ENCODE results near the gene UBFD1.
"Not testable (repeated sequence)": the region's sequence is repeated elsewhere in the genome, so short reads cannot be mapped to it uniquely, and the experiment has no call there.

The UBFD1 gene

DNA sequence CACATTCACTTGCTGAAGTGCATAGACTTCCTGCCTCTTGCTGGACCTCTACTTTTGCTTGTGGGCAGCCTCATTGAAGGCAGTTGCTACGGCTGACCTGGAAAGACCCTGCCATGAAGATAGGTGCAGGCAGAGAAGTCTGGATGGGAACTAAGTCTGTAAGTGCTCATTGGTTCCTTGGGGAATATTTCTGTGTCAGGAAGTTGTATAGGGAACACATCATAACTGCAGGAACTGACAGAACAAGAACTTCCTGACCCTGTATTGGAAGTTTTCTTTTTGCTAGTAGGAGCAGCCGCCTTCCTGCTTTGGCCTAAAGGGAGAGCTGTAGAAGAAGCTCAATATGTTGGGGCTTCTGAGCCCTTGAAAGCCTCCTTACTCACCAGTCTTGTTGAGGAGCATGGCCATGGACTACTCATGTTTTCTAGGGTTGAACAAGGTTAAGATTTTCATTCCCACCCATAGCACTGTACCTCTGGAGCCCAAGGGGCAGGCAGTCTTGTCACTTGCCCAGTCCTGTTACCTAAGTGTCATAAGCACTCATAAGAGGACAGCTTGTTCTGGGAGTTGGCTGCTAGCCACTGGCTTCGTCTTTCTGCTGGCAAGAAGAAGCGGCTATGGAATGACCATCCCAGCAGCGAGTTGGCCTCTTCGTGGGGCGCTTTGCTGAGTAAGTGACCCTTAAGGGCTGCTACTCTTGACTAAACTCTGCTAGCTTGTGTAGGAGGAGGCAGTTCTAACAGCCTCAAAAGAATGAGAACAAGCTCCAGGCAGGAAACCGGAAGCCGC is 7.2 kb downstream of the UBFD1 start:
- in situ Hi-C loops (cut with MboI; ENCODE audit: low sequenced_read_pairs): no loop called here

DNA sequence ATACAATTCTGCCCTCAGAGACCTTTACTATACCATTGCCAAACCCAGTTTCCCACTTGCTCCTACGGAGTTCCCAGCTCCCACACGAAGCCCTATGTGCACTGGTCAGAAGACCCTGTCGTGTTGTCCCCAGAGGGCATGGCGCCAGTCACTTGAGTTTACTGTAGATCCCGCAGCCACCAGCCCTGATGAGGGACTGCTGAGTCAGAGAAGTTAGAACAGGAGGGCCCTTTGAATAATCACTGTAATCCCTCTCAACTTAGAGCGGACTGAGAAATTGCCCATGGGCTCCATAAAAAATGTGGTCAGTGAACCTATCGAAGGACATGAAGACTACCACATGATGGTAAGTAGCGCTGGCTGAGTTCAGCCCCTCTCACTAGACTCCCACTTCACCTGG is 9.2 kb downstream of the UBFD1 start:
- in situ Hi-C loops (cut with MboI; ENCODE audit: low sequenced_read_pairs): no loop called here

DNA sequence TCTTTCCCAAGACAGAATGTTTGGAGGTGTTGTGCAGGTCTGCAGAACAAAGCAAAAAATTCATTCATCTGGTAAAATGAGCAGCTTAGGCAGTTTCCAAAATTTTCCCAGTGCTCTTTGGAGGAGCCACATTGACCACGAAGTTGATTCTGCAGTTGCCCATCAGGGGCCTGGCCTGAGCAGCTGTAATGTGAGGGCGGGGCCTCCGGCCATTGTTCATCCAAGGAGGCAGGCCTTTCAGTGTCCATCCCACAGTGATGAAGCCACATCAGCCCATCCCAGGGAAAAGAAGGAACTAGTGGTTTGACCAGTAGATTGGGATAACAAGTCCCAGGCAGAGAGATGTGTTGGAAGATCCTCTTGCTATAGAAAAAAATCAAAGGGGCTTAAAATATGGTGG is 10.1 kb downstream of the UBFD1 start:
- in situ Hi-C loops (cut with MboI; ENCODE audit: low sequenced_read_pairs): no loop called here

DNA sequence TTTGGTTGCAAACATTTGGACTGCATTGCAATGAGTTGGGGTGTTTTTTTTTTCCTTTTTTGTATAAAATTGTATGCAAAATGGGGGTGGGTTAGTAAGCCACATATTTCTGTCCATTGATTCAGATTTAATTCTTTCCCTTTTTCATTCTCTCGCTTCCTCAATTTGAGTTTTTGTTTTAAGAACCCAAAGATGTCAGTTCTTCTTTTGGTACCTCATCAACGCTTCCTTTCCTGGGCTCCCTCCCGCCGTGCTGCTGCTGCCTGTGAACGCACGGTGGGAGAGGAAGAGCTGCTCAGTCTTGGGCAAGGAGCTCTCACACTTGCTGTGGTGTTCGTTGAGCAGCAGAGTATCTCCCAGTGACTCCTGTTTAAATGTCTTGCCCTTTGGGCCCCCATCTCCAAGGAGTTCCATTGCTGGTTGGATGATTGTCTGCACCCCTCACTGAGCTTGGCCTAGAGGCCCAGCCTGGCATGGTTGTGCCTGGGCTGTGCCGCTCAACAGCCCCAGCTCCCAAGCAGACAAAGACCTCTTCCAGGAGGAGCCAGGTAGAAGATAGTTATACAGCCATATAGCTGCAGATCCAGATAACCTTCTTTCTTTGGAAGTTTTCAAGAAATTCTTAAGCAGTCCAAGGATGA is 13.6 kb downstream of the UBFD1 start:
- in situ Hi-C loops (cut with MboI; ENCODE audit: low sequenced_read_pairs): no loop called here

DNA sequence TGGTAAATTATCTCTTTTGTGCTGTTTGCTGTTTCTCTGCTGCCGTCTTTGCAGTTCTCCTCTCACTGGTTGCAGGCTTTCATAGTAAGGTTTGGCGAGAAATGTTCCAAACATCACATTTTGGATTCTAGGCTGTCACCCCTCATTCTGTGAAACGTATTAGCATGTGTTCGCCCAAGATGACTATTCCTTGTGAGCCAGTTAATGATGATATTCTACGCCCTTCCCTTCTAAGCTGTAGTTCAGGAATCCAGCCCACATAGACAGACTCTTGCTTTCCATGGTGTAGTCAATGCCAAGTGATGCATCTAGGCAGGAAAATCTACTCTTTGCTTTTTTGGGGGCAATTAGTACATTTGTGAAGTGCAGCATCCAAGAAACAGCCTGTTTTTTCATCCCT is 14.4 kb downstream of the UBFD1 start:
- in situ Hi-C loops (cut with MboI; ENCODE audit: low sequenced_read_pairs): no loop called here

DNA sequence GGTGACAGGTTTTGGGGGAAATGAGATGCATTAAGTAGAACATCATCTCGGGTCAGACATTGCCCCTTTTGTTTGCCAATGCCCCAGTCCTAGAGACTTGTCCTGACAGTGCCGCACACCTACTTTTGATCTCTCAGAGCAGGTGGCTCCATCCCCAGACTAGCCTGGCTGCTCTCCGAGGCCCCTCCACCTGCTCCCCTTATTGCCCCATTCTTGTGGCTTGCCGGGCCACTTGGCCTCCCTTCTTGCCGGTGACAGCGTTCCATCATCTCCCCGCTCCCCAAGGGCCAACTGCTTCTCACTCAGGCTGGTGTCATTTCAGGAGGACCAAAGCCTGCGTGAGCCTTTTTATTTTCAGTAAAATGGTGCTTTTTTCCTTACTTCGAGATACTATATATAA is 14.9 kb downstream of the UBFD1 start:
- in situ Hi-C loops (cut with MboI; ENCODE audit: low sequenced_read_pairs): no loop called here

DNA sequence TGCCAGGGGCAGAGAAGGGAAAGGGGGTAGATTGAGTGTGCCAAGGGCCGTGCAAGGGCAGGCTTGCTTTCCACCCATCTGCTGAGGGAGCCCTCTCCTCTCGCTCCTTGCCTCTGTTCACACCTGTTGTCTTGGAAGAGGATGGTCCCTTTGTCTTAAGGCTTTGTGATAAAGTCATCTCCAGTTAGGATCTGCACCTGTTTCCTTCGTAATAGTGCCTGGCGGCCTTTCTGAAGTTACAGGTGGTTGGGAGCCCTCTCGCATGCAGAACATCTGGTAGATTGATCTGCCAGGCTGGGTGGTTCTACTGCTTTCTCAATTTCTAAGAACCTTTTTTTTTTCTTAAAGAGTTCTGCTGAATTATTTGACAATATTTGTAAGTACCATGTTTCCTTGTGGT is 16.3 kb downstream of the UBFD1 start:
- in situ Hi-C loops (cut with MboI; ENCODE audit: low sequenced_read_pairs): no loop called here

DNA sequence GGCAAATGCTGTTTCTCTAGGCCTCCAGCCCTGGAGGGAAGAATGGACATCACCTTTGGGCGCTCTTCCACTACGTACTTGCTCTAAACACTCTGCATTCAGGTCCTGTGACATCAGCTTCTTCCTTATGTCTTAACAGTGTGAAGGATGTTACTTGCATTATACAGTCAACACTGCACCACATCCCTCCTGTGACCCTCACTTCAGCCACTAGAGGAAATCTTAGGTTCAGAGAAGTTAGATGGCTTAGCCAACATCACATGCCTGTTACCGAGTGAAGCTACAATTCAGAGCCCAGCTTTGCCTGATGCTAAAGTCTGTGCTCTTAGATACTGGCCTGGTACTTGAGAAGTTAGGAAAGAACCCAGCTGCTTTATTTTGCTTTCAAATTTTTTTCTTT is 18.3 kb downstream of the UBFD1 start:
- in situ Hi-C loops (cut with MboI; ENCODE audit: low sequenced_read_pairs): no loop called here

DNA sequence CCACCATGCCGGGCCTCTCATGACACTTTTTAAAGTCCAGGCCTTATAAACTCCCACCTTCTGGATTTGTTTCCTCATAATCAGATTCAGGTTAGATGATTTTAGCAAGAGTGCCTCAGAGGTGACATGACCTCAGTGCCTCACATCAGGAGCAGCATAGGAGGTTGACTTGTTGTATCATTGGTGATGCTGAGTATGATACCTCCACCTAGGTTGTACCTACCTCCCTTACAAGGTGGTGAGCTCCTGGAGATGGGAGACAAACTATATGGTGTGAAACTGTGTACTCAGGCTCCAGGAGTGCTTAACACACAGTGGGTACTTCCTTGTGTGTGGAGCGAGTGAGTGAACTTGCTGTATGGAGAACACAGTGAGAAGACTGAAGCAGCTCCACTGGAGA is 20.0 kb downstream of the UBFD1 start:
- in situ Hi-C loops (cut with MboI; ENCODE audit: low sequenced_read_pairs): no loop called here

DNA sequence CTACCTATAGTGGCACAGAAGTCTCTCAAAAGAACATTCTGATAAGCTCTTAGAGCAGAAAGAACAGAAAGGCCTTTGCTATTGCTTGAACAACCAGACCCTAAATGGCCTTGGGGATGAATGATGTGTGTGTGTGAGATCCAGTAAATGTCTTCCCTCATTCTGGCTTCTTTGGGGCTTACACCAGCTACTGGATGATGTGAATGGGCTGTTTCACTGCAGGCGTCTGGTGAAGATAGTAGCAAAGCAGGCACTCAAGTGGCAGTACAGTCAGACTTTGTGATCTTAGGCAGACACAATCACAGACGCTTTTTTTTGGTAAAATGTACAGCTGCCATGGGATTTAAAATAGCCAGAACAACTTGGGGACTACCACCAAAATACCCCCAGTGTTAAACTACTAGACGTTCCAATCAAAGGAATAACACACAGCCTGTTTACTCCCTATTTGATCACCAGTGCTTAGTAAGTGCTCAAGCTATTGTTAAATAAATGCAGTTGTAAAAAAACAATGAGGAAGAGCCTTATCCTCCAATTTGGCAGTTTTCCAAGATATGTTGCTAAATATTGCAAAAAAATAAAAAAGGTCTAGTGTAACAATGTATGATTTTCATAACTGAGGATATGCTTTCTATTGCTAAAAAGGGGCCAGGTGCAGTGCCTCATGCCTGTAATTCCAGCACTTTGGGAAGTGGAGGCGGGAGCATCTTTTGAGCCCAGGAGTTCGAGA is 20.7 kb downstream of the UBFD1 start:
- in situ Hi-C loops (cut with MboI; ENCODE audit: low sequenced_read_pairs): no loop called here

DNA sequence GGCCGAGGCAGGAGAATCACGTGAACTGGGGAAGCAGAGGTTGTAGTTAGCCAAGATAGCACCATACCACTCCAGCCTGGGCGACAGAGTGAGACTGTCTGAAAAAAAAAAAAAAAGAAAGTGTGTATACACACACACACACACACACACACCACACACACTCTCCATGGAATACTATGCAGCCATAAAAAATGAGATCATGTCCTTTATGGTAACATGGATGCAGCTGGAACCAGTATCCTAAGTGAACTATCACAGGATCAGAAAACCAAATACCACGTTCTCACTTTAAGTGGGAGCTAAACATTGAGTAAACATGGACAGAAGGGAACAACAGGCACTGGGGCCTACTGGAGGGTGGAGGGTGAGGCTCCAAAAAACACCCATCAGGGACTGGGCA is 21.8 kb downstream of the UBFD1 start:
- in situ Hi-C loops (cut with MboI; ENCODE audit: low sequenced_read_pairs): no loop called here

DNA sequence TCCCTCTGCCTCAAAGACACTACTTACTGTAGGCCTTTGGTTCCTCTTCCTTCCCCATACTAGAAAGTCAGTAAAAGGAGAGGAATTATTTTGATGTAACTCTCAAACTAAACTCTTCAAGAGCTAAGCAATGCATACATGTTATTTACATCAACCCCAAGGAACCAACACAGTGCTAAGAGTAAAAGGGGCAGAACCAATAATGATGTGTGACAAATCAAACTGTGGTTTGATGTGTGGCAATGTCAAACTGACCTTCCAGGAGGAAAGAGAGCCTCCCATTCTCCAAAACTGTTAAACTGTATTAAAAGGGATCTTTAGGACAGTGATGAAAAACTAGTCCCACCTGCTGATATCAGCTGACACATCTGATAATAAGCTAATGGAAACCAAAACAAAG is 22.9 kb downstream of the UBFD1 start:
- in situ Hi-C loops (cut with MboI; ENCODE audit: low sequenced_read_pairs): no loop called here

DNA sequence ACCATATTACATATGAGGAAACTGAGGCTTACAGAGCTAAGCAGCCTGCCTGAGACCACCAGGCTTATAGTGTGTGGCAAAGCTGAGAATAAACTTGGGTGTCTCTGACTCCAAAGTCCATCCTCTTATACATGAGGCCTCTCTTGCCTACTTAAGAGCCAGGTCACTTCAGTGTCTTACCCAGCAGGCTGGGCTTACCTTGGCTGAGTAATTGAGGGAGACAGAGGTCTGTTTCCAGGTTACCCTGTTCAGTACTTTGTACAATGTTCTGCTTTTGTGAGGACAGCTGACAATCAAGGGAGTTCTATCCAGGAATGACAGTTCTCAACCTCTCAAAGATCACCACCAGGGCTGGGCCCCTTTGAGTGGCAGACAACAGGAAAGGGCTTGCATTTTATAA is 24.2 kb downstream of the UBFD1 start:
- in situ Hi-C loops (cut with MboI; ENCODE audit: low sequenced_read_pairs): no loop called here

DNA sequence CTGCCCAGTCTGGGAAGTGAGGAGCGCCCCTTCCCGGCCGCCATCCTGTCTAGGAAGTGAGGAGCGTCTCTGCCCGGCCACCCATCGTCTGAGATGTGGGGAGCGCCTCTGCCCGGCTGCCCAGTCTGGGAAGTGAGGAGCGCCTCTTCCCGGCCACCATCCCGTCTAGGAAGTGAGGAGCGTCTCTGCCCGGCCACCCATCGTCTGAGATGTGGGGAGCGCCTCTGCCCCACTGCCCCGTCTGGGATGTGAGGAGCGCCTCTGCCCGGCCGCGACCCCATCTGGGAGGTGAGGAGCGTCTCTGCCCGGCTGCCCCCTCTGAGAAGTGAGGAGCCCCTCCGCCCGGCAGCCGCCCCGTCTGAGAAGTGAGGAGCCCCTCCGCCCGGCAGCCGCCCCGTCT is 25.7 kb downstream of the UBFD1 start:
- in situ Hi-C loops (cut with MboI; ENCODE audit: low sequenced_read_pairs): not testable (repeated sequence)

DNA sequence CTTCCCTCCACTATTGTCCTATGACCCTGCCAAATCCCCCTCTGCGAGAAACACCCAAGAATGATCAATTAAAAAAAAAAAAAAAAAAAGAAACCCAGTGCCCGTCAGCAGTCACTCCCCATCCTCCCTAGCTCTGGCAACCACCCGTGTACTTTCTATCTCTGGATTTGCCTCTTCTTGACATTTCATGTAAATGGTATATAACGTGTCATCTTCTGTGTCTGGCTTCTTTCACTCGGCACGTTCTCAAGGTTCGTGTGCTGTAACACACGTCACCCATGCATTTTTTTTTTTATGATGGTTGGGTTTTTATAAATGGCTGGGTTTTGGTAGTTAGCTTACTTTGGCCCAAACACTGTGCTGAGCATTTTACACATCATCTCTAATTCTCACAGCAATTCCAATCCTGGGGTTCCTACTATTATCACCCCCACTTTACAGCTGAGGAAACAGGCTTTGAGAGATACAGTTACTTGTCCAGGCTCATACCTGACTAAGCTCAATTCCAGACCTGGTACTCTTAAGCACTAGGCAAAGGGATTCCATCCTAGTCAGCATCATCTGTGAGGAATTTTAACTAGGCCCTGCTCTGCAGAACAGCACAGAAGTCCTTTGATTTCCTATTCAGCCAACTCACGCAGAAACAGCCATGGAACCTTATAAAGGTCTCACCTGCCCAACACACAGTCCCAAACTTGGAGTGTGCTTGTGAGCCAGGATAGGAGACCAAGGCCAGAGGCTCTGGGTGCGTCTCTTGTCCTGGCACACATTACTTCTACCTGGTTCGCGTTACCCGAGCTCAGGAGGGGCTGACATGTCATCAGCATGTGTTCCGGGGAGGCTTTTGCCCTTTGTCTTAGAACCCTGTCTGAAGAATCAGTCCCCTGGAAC is 26.9 kb downstream of the UBFD1 start:
- in situ Hi-C loops (cut with MboI; ENCODE audit: low sequenced_read_pairs): no loop called here

DNA sequence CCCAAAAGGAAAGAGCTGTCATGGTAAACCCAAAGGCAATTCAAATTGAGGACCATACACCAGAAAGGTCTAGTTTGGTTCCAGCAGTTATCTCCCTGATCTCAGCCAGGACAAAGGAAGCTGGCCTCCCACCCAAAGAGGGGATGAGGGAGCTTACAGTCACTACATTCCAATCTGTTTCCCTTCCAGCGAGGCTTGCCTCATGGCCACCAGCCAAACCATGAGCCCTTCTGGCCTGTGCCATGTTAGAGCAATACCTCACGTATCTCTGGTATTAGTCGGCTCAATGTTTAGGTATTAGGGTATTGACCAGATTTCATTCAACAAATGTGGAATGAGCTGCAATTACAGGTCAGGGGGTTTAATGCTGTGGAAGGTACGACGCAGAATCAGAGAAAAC is 30.2 kb downstream of the UBFD1 start:
- in situ Hi-C loops (cut with MboI; ENCODE audit: low sequenced_read_pairs): no loop called here

DNA sequence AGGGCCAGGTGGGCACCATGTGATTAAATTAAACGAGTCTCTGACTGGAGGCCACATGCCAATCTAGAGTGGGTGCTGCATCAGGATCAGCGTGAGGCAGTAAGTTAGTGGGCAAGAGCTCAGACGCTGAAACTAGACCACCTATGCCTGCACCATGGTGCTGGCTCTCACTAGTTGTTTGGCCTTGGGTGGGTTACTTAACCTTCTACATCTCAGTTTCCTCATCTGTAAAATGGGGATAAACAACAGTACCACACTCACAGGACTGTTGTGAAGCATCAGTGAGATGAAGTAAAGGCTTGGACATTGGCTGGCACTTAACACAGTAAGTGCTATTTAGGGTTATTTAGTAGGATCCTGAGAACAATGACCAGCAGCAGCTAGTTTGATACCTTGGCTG is 32.7 kb downstream of the UBFD1 start:
- in situ Hi-C loops (cut with MboI; ENCODE audit: low sequenced_read_pairs): no loop called here

DNA sequence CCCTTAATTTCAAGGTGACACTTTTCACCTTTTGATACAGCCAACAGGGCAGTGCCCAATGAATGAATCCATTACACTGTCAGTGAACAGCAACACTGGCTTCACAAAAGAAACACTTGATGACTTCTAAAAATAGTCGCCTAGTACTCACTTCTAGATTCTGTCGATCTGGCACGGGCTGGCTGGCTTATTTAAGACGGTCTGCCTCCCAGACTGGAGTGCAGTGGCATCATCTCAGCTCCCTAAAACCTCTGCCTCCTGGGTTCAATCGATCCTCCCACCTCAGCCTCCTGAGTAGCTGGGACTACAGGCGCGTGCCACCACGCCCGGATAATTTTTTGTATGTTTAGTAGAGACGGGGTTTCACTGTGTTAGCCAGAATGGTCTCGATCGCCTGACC is 36.7 kb downstream of the UBFD1 start:
- in situ Hi-C loops (cut with MboI; ENCODE audit: low sequenced_read_pairs): no loop called here

DNA sequence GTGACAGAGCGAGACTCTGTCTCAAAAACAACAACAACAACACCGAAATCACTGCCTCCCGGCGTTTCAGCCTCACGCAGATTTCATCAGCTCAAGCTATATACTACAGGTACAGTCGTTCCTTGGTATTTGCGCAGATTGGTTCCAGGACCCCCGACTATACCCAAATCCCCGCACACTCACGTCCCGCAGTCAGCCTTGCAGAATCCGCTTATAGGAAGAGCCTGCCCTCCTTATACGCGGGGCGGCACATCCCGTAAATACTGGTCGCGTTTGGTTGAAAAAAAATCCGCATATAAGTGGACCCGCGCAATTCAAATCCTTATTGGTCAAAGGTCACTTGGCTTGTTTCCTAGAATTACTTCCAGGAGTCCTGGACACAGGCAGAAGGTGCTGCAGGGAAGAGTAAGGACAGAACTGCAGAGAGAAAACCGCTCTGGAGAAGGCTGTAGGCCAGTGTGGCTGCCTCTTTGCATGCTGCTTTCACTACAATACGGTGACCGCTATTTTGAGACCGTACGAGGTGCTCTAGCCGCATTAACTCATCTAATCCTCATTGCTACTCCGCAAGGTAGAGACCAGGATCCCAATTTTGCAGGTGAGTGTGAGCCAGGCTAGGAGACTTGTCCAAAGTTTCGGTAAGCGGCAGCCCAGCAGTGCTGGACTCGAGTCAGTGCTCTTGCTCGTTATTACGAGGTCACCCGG is 37.9 kb downstream of the UBFD1 start:
- in situ Hi-C loops (cut with MboI; ENCODE audit: low sequenced_read_pairs): no loop called here

DNA sequence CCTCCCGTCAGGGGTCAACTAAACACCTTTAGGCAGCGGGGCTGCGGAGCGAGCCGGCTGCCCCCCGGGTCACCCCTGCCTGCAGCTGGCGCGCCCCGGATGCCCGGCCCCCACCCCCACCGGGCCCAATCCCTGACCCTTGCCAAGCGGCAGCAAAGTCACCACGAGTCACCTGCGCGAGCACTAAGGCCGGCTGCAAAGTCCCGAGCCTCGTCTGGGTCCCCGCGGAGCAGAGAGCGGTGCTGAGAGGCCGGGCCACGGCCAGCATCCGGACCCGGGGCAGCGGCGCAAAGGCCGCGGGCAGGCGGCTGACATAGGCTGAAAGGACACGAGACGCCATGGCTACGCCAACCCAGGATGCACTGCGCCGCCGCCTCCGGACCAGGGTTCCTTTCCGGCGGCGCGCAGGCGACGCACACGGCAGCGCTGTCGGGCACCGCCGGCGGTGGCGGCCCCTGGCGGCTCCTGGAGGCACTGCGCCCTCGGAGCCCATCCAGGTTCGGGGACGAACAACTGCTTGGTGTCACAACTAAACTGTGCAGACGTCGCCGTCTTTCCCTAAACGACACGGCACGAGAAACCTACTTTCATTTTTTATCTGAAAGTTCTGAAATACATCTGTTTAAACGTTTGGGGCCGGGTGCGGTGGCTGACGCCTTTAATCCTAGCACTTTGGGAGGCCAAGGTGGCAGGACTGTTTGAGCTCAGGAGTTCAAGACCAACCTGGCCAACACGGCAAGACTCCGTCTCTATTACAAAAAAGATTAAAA is 38.6 kb downstream of the UBFD1 start, which contains the start of gene NDUFAB1:
NDUFAB1 (minus strand) TSS at position 366 of the 770 bp plus-strand sequence; CDS start at position 340, 26 bp downstream.
- in situ Hi-C loops (cut with MboI; ENCODE audit: low sequenced_read_pairs): no loop called here
